PC-3 (cell line): ENCODE data around the gene RGS9. TPM values are rescaled to one million over a fixed set of nuclear protein-coding genes. Genes with fewer than 3 reads are reported as not detected.

Experiments
- ATAC-seq: fragments of 200-7000 bp; cut with Tn5 transposase; 2 replicates; pipeline ENCODE4 v1.9.1; 2020; ENCODE audit warnings: mild to moderate bottlenecking, moderate library complexity
- BruUV-seq: library from RNA; stranded (reverse); fragments of 400-500 nt; replicated peaks from 2 replicates; lab custom pipeline; 2021; lab: Mats Ljungman, UMichigan
- CTCF ChIA-PET: fragments of 300-600 bp; sonication (Branson Sonifier 250); formaldehyde crosslinking; loops from one replicate; lab custom pipeline; 2022; ENCODE audit warnings: antibody characterized with exemption; lab: Charles Lee
- POLR2A ChIA-PET: fragments of 300-600 bp; sonication (Branson Sonifier 250); formaldehyde crosslinking; loops from one replicate; lab custom pipeline; 2022; ENCODE audit warnings: antibody characterized with exemption; ENCODE audit not compliant: unreplicated experiment; lab: Charles Lee
- DNase-seq: peaks from one replicate; pipeline ENCODE4 v3.0.0-alpha.2; 2015
- H2AFZ ChIP-seq: fragments of 300-600 bp; sonication (generic); 2 replicates; pipeline ENCODE4 v1.6.0; 2016; ENCODE audit warnings: antibody characterized with exemption, low read length
- H3F3A ChIP-seq: fragments of 300-600 bp; sonication (generic); one replicate; pipeline ENCODE4 v1.6.0; 2017; ENCODE audit warnings: antibody characterized with exemption, low read length, control low read depth, mild to moderate bottlenecking; ENCODE audit not compliant: unreplicated experiment
- H3K27ac ChIP-seq: fragments of 300-600 bp; sonication (generic); 2 replicates; pipeline ENCODE4 v1.5.1; 2016; ENCODE audit warnings: mild to moderate bottlenecking, low read length
- H3K27me3 ChIP-seq: fragments of 300-600 bp; sonication (generic); 2 replicates; pipeline ENCODE4 v1.6.1; 2016; ENCODE audit warnings: low read length, mixed read lengths
- H3K36me3 ChIP-seq: fragments of 300-600 bp; sonication (generic); 2 replicates; pipeline ENCODE4 v1.6.1; 2016; ENCODE audit warnings: low read depth, mixed run types, low read length, mixed read lengths
- H3K4me1 ChIP-seq: fragments of 300-600 bp; sonication (generic); 2 replicates; pipeline ENCODE4 v1.5.1; 2016; ENCODE audit warnings: low read length; ENCODE audit not compliant: insufficient read depth
- H3K4me2 ChIP-seq: fragments of 300-600 bp; sonication (generic); 2 replicates; pipeline ENCODE4 v1.6.0; 2016; ENCODE audit warnings: low read length
- H3K4me3 ChIP-seq: fragments of 300-600 bp; sonication (generic); 2 replicates; pipeline ENCODE4 v1.5.1; 2016; ENCODE audit warnings: mild to moderate bottlenecking, low read length, mixed read lengths
- H3K79me2 ChIP-seq: fragments of 300-600 bp; sonication (generic); 2 replicates; pipeline ENCODE4 v1.6.1; 2017; ENCODE audit warnings: low read length, mixed read lengths
- H3K9ac ChIP-seq: fragments of 300-600 bp; sonication (generic); 2 replicates; pipeline ENCODE4 v1.6.0; 2016; ENCODE audit warnings: mild to moderate bottlenecking, low read length
- H3K9me2 ChIP-seq: fragments of 300-600 bp; sonication (generic); replicated peaks from 2 replicates; pipeline ENCODE4 v1.6.1; 2016; ENCODE audit warnings: mixed run types, low read length, mixed read lengths
- H3K9me3 ChIP-seq: fragments of 300-600 bp; sonication (generic); 2 replicates; pipeline ENCODE4 v1.6.1; 2016; ENCODE audit warnings: low read length, mixed read lengths
- H4K20me1 ChIP-seq: fragments of 300-600 bp; sonication (generic); 2 replicates; pipeline ENCODE4 v1.6.1; 2016; ENCODE audit warnings: low read length, mixed read lengths
- CTCF ChIP-seq: fragments of 300-600 bp; sonication (generic); conservative IDR thresholded peaks from 2 replicates; pipeline ENCODE4 v1.5.1; 2017; ENCODE audit warnings: antibody characterized with exemption, low read depth, mild to moderate bottlenecking, low read length
- EZH2 ChIP-seq: fragments of 300-600 bp; sonication (generic); IDR thresholded peaks from one replicate; pipeline ENCODE4 v1.6.1; 2017; ENCODE audit warnings: antibody characterized with exemption, mild to moderate bottlenecking, low read length; ENCODE audit not compliant: unreplicated experiment
- EZH2phosphoT487 ChIP-seq: fragments of 300-600 bp; sonication (generic); IDR thresholded peaks from 2 replicates; pipeline ENCODE4 v1.6.1; 2018; ENCODE audit warnings: mild to moderate bottlenecking, antibody characterized with exemption, low read length, borderline replicate concordance
- intact Hi-C: fragments of 100-400 bp; cut with micrococcal nuclease; formaldehyde crosslinking; loops from 2 replicates; pipeline ENCODE4 v1.9.0; 2023
- total RNA-seq: library from RNA; depleted of rRNA; stranded (reverse); fragments of >200 nt; gene quantifications from 2 replicates; pipeline ENCODE4 v1.2.3, GENCODE V29; 2014

Gene RGS9
- total RNA-seq, 1 experiment from 2014 or later: 2.7 TPM

- Histone ChIP-seq H3K36me3 (no peaks in the 10 kb centered on the region), H3K79me2 (no peaks in the 10 kb centered on the region), H3K9me2 (no peaks in the 10 kb centered on the region; the same call in 1 of the 2 replicates), H3K9ac (no peak overlapping the region), H3K4me3 (no peak overlapping the region), H3F3A (no peaks in the 10 kb centered on the region), H3K4me1 (peaks cover 8% of the 10 kb centered on the region), H3K9me3 (no peaks in the 10 kb centered on the region), H3K27me3 (peaks cover 43% of the 10 kb centered on the region), H2AFZ (no peak overlapping the region), H4K20me1 (no peaks in the 10 kb centered on the region), H3K4me2 (no peak overlapping the region), H3K27ac (no peak overlapping the region)
- ATAC-seq (peak; percentile 60; the same call in 1 of the 2 replicates), DNase-seq (no peak)
- POLR2A ChIA-PET: no interaction called here
- no peak for TF ChIP-seq EZH2phosphoT487
- TF ChIP-seq CTCF: peak; percentile 63
- CTCF ChIA-PET: interaction anchor here (1.1 kb wide), 1 partner anchor 946 kb away, joined by 3 read pairs; no protein-coding TSS in a partner anchor
- no TSS peak for BruUV-seq
- intact Hi-C loops: no loop called here
These were observed 82.0 kb downstream of the RGS9 start for GRCh38 chr17:65219124-65219523.

GRCh38 chr17:65219707-65220106 is 82.5 kb downstream of the RGS9 start:
- no peaks in the 10 kb centered on the region for H3K9me3 ChIP-seq
- H3K27ac ChIP-seq: no peak overlapping the region
- ATAC-seq (no peak), DNase-seq (no peak)
- peaks cover 38% of the 10 kb centered on the region for H3K27me3 ChIP-seq
- no peak overlapping the region for H3K4me3 ChIP-seq
- CTCF ChIA-PET: no interaction called here
- no TSS peak for BruUV-seq
- H3K9me2 ChIP-seq: no peaks in the 10 kb centered on the region; the same call in 1 of the 2 replicates
- POLR2A ChIA-PET: no interaction called here
- H3K36me3 ChIP-seq: no peaks in the 10 kb centered on the region
- no peaks in the 10 kb centered on the region for H4K20me1 ChIP-seq
- intact Hi-C loops: no loop called here
- TF ChIP-seq EZH2phosphoT487 (no peak), CTCF (no peak), EZH2 (no peak)
- H2AFZ ChIP-seq: no peak overlapping the region
- no peaks in the 10 kb centered on the region for H3F3A ChIP-seq
- H3K9ac ChIP-seq: no peak overlapping the region
- no peaks in the 10 kb centered on the region for H3K79me2 ChIP-seq
- peaks cover 8% of the 10 kb centered on the region for H3K4me1 ChIP-seq
- H3K4me2 ChIP-seq: no peak overlapping the region

- Histone ChIP-seq H3K36me3 (no peaks in the 10 kb centered on the region), H3K9ac (no peak overlapping the region), H3K4me1 (peaks cover 8% of the 10 kb centered on the region), H3K27ac (no peak overlapping the region), H3K9me2 (no peaks in the 10 kb centered on the region; the same call in 1 of the 2 replicates), H3K27me3 (peaks cover 31% of the 10 kb centered on the region), H2AFZ (no peak overlapping the region), H3K9me3 (no peaks in the 10 kb centered on the region), H3K4me2 (no peak overlapping the region), H3K4me3 (no peak overlapping the region), H3F3A (no peaks in the 10 kb centered on the region), H3K79me2 (no peaks in the 10 kb centered on the region), H4K20me1 (no peaks in the 10 kb centered on the region)
- DNase-seq: peak; percentile 62
- ChIA-PET POLR2A (no interaction called here), CTCF (no interaction called here)
- intact Hi-C loops: no loop called here
- BruUV-seq: no TSS peak
- ATAC-seq: peak; percentile 61
- no peak for TF ChIP-seq EZH2phosphoT487
- no peak for TF ChIP-seq EZH2
- no peak for TF ChIP-seq CTCF
These were observed 83.6 kb downstream of the RGS9 start for GRCh38 chr17:65220732-65221131.
